GM12878 (cell line): Measurements from ENCODE around the gene AEBP2. TPM values are rescaled to one million over a fixed set of nuclear protein-coding genes. Genes with fewer than 3 reads are reported as not detected.
"Not testable (repeated sequence)": the region's sequence is repeated elsewhere in the genome, so short reads cannot be mapped to it uniquely, and the experiment has no call there.

Source experiments
- ATAC-seq: fragments of 200-7000 bp; cut with Tn5 transposase; 3 replicates; pipeline ENCODE4 v1.9.1; 2020; ENCODE audit warnings: mild to moderate bottlenecking, moderate library complexity
- BruUV-seq: library from RNA; stranded (reverse); fragments of 400-500 nt; replicated peaks from 2 replicates; lab custom pipeline; 2021; lab: Mats Ljungman, UMichigan
- CTCF ChIA-PET: fragments of 300-600 bp; sonication (Branson Sonifier 250); formaldehyde crosslinking; extraction: SDS; loops from one replicate; lab custom pipeline; 2021; ENCODE audit warnings: inconsistent platforms; lab: Yijun Ruan, JAX
- POLR2A ChIA-PET: fragments of 350-600 bp; formaldehyde crosslinking; extraction: SDS; loops from one replicate; lab custom pipeline; 2021; ENCODE audit warnings: inconsistent platforms; lab: Charles Lee
- RAD21 ChIA-PET: fragments of 300-600 bp; sonication (Branson Sonifier 250); formaldehyde crosslinking; loops from one replicate; lab custom pipeline; 2023; ENCODE audit warnings: antibody characterized with exemption; ENCODE audit not compliant: unreplicated experiment; lab: Charles Lee
- SMC1A ChIA-PET: fragments of 300-600 bp; sonication (Branson Sonifier 250); formaldehyde crosslinking; loops from one replicate; lab custom pipeline; 2023; ENCODE audit not compliant: unreplicated experiment, uncharacterized antibody; lab: Charles Lee
- DNase-seq: peaks from one replicate; pipeline ENCODE4 v3.0.0-alpha.2; 2011; ENCODE audit warnings: low read depth, low spot score
- FAIRE-seq: peaks from 3 replicates; lab custom pipeline; 2011; peaks lifted over from hg19 to GRCh38; lab: Jason Lieb, UNC
- H2AFZ ChIP-seq: 2 replicates; pipeline ENCODE4 v1.6.0; 2011; ENCODE audit warnings: low read depth, low read length, control low read depth; ENCODE audit not compliant: control insufficient read depth
- H3K27ac ChIP-seq: 2 replicates; pipeline ENCODE4 v1.5.1; 2011; ENCODE audit warnings: control low read depth; ENCODE audit not compliant: control insufficient read depth, insufficient read depth
- H3K27me3 ChIP-seq, 2 experiments: replicated peaks in 1 of 2; 2 replicates each; pipeline versions ENCODE4 v1.6.0 to v1.6.1; 2011; ENCODE audit warnings: low read length in 1 of 2; ENCODE audit not compliant: control insufficient read depth in 2 of 2, insufficient read depth in 2 of 2
- H3K36me3 ChIP-seq, 2 experiments: 2 replicates each; pipeline ENCODE4 v1.5.1; 2011; ENCODE audit warnings: low read length in 1 of 2; ENCODE audit not compliant: control insufficient read depth in 2 of 2, insufficient read depth in 2 of 2
- H3K4me1 ChIP-seq: 2 replicates; pipeline ENCODE4 v1.6.1; 2011; ENCODE audit warnings: mild to moderate bottlenecking, low read length, moderate library complexity, mixed read lengths; ENCODE audit not compliant: control insufficient read depth, insufficient read depth
- H3K4me2 ChIP-seq: 2 replicates; pipeline ENCODE4 v1.6.0; 2011; ENCODE audit warnings: control low read depth; ENCODE audit not compliant: control insufficient read depth, insufficient read depth
- H3K4me3 ChIP-seq: fragments of 200-600 bp; sonication (generic); 2 replicates; pipeline ENCODE4 v1.5.1; 2016
- H3K79me2 ChIP-seq: 2 replicates; pipeline ENCODE4 v1.6.0; 2011; ENCODE audit warnings: low read length; ENCODE audit not compliant: control insufficient read depth, insufficient read depth
- H3K9ac ChIP-seq: 2 replicates; pipeline ENCODE4 v1.8.0; 2011; ENCODE audit warnings: low read length, control low read depth, mixed read lengths; ENCODE audit not compliant: control insufficient read depth, insufficient read depth
- H3K9me3 ChIP-seq: replicated peaks from 3 replicates; pipeline ENCODE4 v1.5.1; 2011; ENCODE audit warnings: mild to moderate bottlenecking, low read length; ENCODE audit not compliant: control insufficient read depth, insufficient read depth
- H4K20me1 ChIP-seq: 2 replicates; pipeline ENCODE4 v1.6.0; 2011; ENCODE audit not compliant: control insufficient read depth, insufficient read depth
- CHD2 ChIP-seq: IDR thresholded peaks from 2 replicates; pipeline ENCODE4 v1.6.1; 2011; ENCODE audit warnings: low read depth, low read length, improper control_type of control experiment, borderline replicate concordance
- ELK1 ChIP-seq: IDR thresholded peaks from 2 replicates; pipeline ENCODE4 v1.6.1; 2012; ENCODE audit warnings: low read depth, low read length, improper control_type of control experiment
- MTA3 ChIP-seq: IDR thresholded peaks from 2 replicates; pipeline ENCODE4 v1.6.1; 2012; ENCODE audit warnings: low read length, inconsistent platforms, borderline replicate concordance
- MYB ChIP-seq: fragments of 150-350 bp; IDR thresholded peaks from 2 replicates; pipeline ENCODE4 v1.6.1; 2014; ENCODE audit warnings: mild to moderate bottlenecking, low read depth, low read length, borderline replicate concordance
- SIX5 ChIP-seq: IDR thresholded peaks from 2 replicates; pipeline ENCODE4 v1.6.1; 2011; ENCODE audit warnings: mild to moderate bottlenecking, low read depth, low read length, moderate library complexity; ENCODE audit not compliant: severe bottlenecking
- SPI1 ChIP-seq: IDR thresholded peaks from 2 replicates; pipeline ENCODE4 v1.6.1; 2011; ENCODE audit warnings: low read depth, mild to moderate bottlenecking, low read length, moderate library complexity, borderline replicate concordance; ENCODE audit not compliant: insufficient read depth
- SREBF2 ChIP-seq: IDR thresholded peaks from 2 replicates; pipeline ENCODE4 v1.6.1; 2012; ENCODE audit warnings: mild to moderate bottlenecking, low read length
- STAT1 ChIP-seq: fragments of 450-650 bp; conservative IDR thresholded peaks from 2 replicates; pipeline ENCODE4 v1.6.1; 2014; ENCODE audit warnings: antibody characterized with exemption, mild to moderate bottlenecking
- ZNF384 ChIP-seq: IDR thresholded peaks from 2 replicates; pipeline ENCODE4 v1.6.1; 2012; ENCODE audit warnings: low read depth, mild to moderate bottlenecking, low read length, improper control_type of control experiment, borderline replicate concordance
- WGBS: methylation state at CpG from one replicate; pipeline ENCODE4 v1.1.6; 2016; ENCODE audit warnings: low lambda C conversion rate; ENCODE audit not compliant: insufficient replicate concordance, insufficient coverage; ENCODE audit errors: missing lambda C conversion rate; 5-methylcytosine and 5-hydroxymethylcytosine counted together
- in situ Hi-C: fragments of 300-500 bp; cut with MboI; formaldehyde crosslinking; loops from 9 replicates; pipeline ENCODE4 v1.14.3; 2018; ENCODE audit warnings: mixed read lengths
- intact Hi-C: fragments of 100-400 bp; cut with micrococcal nuclease; formaldehyde crosslinking; loops from one replicate; pipeline ENCODE4 v1.14.2; 2022; ENCODE audit not compliant: unreplicated experiment
- polyA plus RNA-seq, 11 experiments: library from polyadenylated mRNA; depleted of rRNA in 4 of 11; unstranded in 6 of 11; stranded (reverse) in 5 of 11; fragments of >200 nt; fragmentation: Nextera tagmentation in 4 of 11; fragmentation: Illumina TruSeq in 1 of 11; extraction: Ambion mirVana in 4 of 11; extraction: Trizol in 1 of 11; gene quantifications; 1 replicate in 1 of 11; 2 replicates in 10 of 11; pipeline versions ENCODE4 v1.2.1 to v1.2.3, GENCODE V29; 2011 to 2016; ENCODE audit warnings: inconsistent platforms in 2 of 11, missing spikeins in 2 of 11, low read depth in 1 of 11
- total RNA-seq, 4 experiments: library from RNA; depleted of rRNA in 3 of 4; stranded (reverse); fragments of >200 nt in 3 of 4; fragmentation: Illumina TruSeq in 1 of 4; extraction: Trizol in 1 of 4; gene quantifications; 2 replicates each; pipeline versions ENCODE4 v1.2.1 to v1.2.3, GENCODE V29; 2013 to 2021

Gene AEBP2
- total and polyA plus RNA-seq, 10 of the 15 experiments (the other 5 are each of a cell fraction or from before 2014, with no cell fraction given): 17.6 to 126 (median 44.8) TPM

GRCh38 chr12:19398376-19399363 is 40.6 kb upstream of the AEBP2 start (continued):
- TF ChIP-seq MTA3 (no peak), SREBF2 (no peak)

GRCh38 chr12:19400649-19401285 is 38.5 kb upstream of the AEBP2 start:
- H3K4me1 ChIP-seq, POLR2A ChIA-PET, H3K36me3 ChIP-seq, H2AFZ ChIP-seq, H3K4me2 ChIP-seq, H3K9me3 ChIP-seq, H3K27me3 ChIP-seq, H3K27ac ChIP-seq, in situ Hi-C loops, H3K79me2 ChIP-seq, H3K4me3 ChIP-seq, DNase-seq, CTCF ChIA-PET, intact Hi-C loops, FAIRE-seq, H4K20me1 ChIP-seq, BruUV-seq, H3K9ac ChIP-seq, RAD21 ChIA-PET, ATAC-seq: not testable (repeated sequence)
- WGBS: 40% methylated on average over 9 of the region's 9 CpGs
- SMC1A ChIA-PET: interaction anchor here (1.5 kb wide), 1 partner anchor 10 kb away, joined by 3 read pairs; no protein-coding TSS in a partner anchor

- ChIA-PET CTCF (no interaction called here), RAD21 (no interaction called here), POLR2A (no interaction called here), SMC1A (interaction anchor here (1.5 kb wide), 1 partner anchor 9 kb away, joined by 3 read pairs; no protein-coding TSS in a partner anchor)
- H3K4me2 ChIP-seq: no peak overlapping the region
- DNase-seq (no peak), ATAC-seq (no peak), FAIRE-seq (no peak)
- no peaks in the 10 kb centered on the region for H3K9me3 ChIP-seq
- no peak overlapping the region for H3K27ac ChIP-seq
- no TSS peak for BruUV-seq
- no peaks in the 10 kb centered on the region for H3K4me1 ChIP-seq
- no peak overlapping the region for H2AFZ ChIP-seq
- no peaks in the 10 kb centered on the region for H3K27me3 ChIP-seq
- in situ Hi-C loops (no loop called here), intact Hi-C loops (no loop called here)
- H4K20me1 ChIP-seq: no peaks in the 10 kb centered on the region
- no peak overlapping the region for H3K9ac ChIP-seq
- H3K4me3 ChIP-seq: no peak overlapping the region
- H3K79me2 ChIP-seq: no peaks in the 10 kb centered on the region
- H3K36me3 ChIP-seq: no peaks in the 10 kb centered on the region
- 39% methylated on average over 6 of the region's 6 CpGs for WGBS
- TF ChIP-seq ZNF384 (no peak), ELK1 (no peak), MYB (no peak), SIX5 (no peak), SPI1 (no peak), CHD2 (no peak), STAT1 (no peak)
These were observed 37.1 kb upstream of the AEBP2 start for GRCh38 chr12:19402211-19402610.
